Kidney epithelial cell (primary cell): ENCODE data around the gene NF1. TPM values are rescaled to one million over a fixed set of nuclear protein-coding genes. Genes with fewer than 3 reads are reported as not detected.
"Not testable (repeated sequence)": the region's sequence is repeated elsewhere in the genome, so short reads cannot be mapped to it uniquely, and the experiment has no call there.

Source experiments
- DNase-seq: peaks from one replicate; pipeline ENCODE4 v3.0.0-alpha.2; 2010; ENCODE audit warnings: low read depth
- H3K27me3 ChIP-seq: 2 replicates; pipeline ENCODE4 v1.6.0; 2011; ENCODE audit warnings: low read length; ENCODE audit not compliant: control insufficient read depth, insufficient read depth
- H3K36me3 ChIP-seq: 2 replicates; pipeline ENCODE4 v1.5.1; 2011; ENCODE audit warnings: low read length; ENCODE audit not compliant: control insufficient read depth, insufficient read depth
- H3K4me3 ChIP-seq: 2 replicates; pipeline ENCODE4 v1.5.1; 2011; ENCODE audit warnings: low read depth, mild to moderate bottlenecking, control low read depth, low read length
- CTCF ChIP-seq: IDR thresholded peaks from 2 replicates; pipeline ENCODE4 v1.5.1; 2011; ENCODE audit warnings: mild to moderate bottlenecking, moderate library complexity, low read length, control low read depth, inconsistent platforms; ENCODE audit not compliant: insufficient read depth, poor library complexity, severe bottlenecking
- total RNA-seq: library from RNA; depleted of rRNA; stranded (reverse); fragments of >200 nt; gene quantifications from 2 replicates; pipeline ENCODE4 v1.2.3, GENCODE V29; 2015

Gene NF1
- total RNA-seq, 1 donor from 2014 or later, result 49.6 TPM

DNA sequence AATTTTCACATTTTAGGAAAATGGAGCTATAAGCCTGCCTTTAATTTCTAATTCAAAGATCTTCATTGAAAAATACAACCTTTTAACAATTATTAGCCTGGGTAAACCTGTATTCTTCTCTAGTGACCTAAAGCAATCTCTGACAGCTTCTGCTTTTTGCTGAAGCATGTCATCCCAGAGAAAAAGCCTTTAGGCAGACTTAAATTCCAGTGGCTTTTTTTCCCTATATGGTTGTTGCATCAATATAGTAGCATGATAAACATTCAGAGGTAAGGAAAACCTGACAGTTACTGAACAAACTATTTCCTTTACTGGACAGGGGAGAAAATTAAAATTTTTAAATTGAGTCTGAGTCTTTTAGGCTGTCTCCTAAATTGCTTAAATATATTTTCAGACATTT is 234.4 kb downstream of the NF1 start:
- H3K27me3 ChIP-seq, result no peaks in the 10 kb centered on the region
- DNase-seq, result no peak
- H3K4me3 ChIP-seq, result no peak overlapping the region
- TF ChIP-seq CTCF, result no peak
- peaks cover 2% of the 10 kb centered on the region for H3K36me3 ChIP-seq

- Histone ChIP-seq H3K4me3 (no peak overlapping the region), H3K27me3 (no peaks in the 10 kb centered on the region), H3K36me3 (peaks cover 1% of the 10 kb centered on the region)
- TF ChIP-seq CTCF, result no peak
- no peak for DNase-seq
These were observed 245.3 kb downstream of the NF1 start for GRCh38 chr17:31339906-31340661.

DNA sequence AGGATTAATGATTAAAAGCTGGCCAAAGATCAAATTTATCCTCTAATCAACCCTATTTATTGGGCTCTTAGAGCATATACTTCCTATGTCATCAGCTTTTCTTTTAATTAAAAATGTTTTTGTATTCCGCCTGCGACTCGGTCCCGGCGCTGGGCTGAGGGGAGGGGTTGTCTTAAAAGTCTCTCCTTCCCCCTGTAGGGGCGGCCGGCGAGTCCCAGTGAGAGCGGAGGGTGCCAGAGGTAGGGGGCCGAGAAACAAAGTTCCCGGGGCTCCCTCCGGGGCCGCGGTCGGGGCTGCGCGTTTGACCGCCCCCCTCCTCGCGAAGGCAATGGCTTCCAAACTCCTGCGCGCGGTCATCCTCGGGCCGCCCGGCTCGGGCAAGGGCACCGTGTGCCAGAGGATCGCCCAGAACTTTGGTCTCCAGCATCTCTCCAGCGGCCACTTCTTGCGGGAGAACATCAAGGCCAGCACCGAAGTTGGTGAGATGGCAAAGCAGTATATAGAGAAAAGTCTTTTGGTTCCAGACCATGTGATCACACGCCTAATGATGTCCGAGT is 250.5 kb downstream of the NF1 start:
- DNase-seq, H3K4me3 ChIP-seq: not testable (repeated sequence)

DNA sequence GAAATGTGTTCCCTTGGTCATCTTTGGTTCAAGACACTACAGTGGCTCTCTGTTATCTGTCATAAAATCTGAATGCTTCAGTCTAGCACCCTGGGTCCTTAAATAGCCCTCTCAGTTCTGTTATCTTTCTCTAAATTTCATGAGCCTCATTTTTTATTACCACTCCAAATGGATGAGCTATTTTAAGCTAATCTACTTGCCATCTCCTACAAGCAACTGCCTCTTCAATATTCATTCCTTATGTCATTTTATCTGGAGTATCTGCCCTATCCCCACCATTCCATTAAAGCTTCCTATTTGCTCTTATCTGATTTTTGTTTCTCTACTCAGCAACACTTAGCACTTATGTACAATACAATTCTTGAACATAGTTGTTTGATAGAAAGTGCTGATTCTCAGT is 254.7 kb downstream of the NF1 start:
- no peak for TF ChIP-seq CTCF
- DNase-seq, result no peak
- no peaks in the 10 kb centered on the region for H3K27me3 ChIP-seq
- no peak overlapping the region for H3K4me3 ChIP-seq
- H3K36me3 ChIP-seq, result no peaks in the 10 kb centered on the region

More for the DNA sequence above, 250.5 kb downstream of the NF1 start:
- H3K27me3 ChIP-seq, H3K36me3 ChIP-seq: not testable (repeated sequence)

GRCh38 chr17:31355935-31356334 is 261.2 kb downstream of the NF1 start:
- DNase-seq, result no peak
- no peak for TF ChIP-seq CTCF
- H3K36me3 ChIP-seq, result no peaks in the 10 kb centered on the region
- no peak overlapping the region for H3K4me3 ChIP-seq
- H3K27me3 ChIP-seq, result no peaks in the 10 kb centered on the region

DNA sequence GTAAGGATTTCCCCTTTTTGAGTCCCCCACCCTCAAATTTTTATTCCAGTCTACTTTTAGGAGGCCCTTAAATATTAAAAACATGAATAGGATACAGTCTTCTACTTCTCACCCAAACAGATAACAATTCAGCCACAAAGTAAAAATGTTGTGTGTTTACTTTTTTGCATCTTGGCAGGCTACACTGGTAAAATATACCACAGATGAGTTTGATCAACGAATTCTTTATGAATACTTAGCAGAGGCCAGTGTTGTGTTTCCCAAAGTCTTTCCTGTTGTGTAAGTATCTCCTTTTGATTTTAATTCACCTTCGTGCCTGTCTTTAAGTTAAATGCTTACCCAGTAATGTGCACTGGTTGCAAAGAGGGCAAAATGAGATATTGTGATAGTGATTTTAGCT is 262.3 kb downstream of the NF1 start:
- no peaks in the 10 kb centered on the region for H3K27me3 ChIP-seq
- no peak for DNase-seq
- no peak overlapping the region for H3K4me3 ChIP-seq
- no peaks in the 10 kb centered on the region for H3K36me3 ChIP-seq
- TF ChIP-seq CTCF, result no peak
